Natural killer cell (primary cell): Measurements from ENCODE around the gene ZNF446. TPM values are rescaled to one million over a fixed set of nuclear protein-coding genes. Genes with fewer than 3 reads are reported as not detected.

ENCODE experiments used
- ATAC-seq, 3 donors: fragments of 150-1000 bp in 2 of 3; fragments of 200-7000 bp in 1 of 3; cut with Tn5 transposase; 1 replicate in 1 of 3; 2 replicates in 2 of 3; pipeline ENCODE4 v1.10.0; 2021; ENCODE audit warnings: mild to moderate bottlenecking in 2 of 3, moderate library complexity in 2 of 3
- DNase-seq, 2 donors: peaks; one replicate each; pipeline versions ENCODE4 v3.0.0 to v3.0.0-alpha.2; 2013 to 2021; ENCODE audit warnings: mixed read lengths in 1 of 2
- H3K27ac ChIP-seq: one replicate; pipeline ENCODE4 v1.5.1; 2013; ENCODE audit warnings: mild to moderate bottlenecking, low read length
- H3K27me3 ChIP-seq: one replicate; pipeline ENCODE4 v1.6.1; 2013; ENCODE audit warnings: low read length; ENCODE audit not compliant: control insufficient read depth, insufficient read depth
- H3K36me3 ChIP-seq: one replicate; pipeline ENCODE4 v1.6.1; 2013; ENCODE audit warnings: low read length; ENCODE audit not compliant: control insufficient read depth, insufficient read depth
- H3K4me1 ChIP-seq: one replicate; pipeline ENCODE4 v1.6.1; 2013; ENCODE audit warnings: low read length; ENCODE audit not compliant: control insufficient read depth, insufficient read depth
- H3K4me3 ChIP-seq: one replicate; pipeline ENCODE4 v1.5.1; 2013; ENCODE audit warnings: low read length
- H3K9me3 ChIP-seq: one replicate; pipeline ENCODE4 v1.6.1; 2013; ENCODE audit warnings: low read length; ENCODE audit not compliant: control insufficient read depth, insufficient read depth
- H3K27ac Mint-ChIP-seq, 2 donors: one replicate each; pipeline ENCODE4 v1.8.0; 2022; ENCODE audit warnings: mild to moderate bottlenecking in 2 of 2, mixed read lengths in 2 of 2, moderate library complexity in 1 of 2
- H3K27me3 Mint-ChIP-seq, 2 donors: one replicate each; pipeline ENCODE4 v1.8.0; 2022; ENCODE audit warnings: low read depth in 2 of 2, mixed read lengths in 2 of 2
- H3K36me3 Mint-ChIP-seq: one replicate; pipeline ENCODE4 v1.8.0; 2022; ENCODE audit warnings: mixed read lengths
- H3K4me1 Mint-ChIP-seq, 2 donors: one replicate each; pipeline ENCODE4 v1.8.0; 2022; ENCODE audit warnings: mixed read lengths in 2 of 2
- H3K4me3 Mint-ChIP-seq: one replicate; pipeline ENCODE4 v1.8.0; 2022; ENCODE audit warnings: mild to moderate bottlenecking, moderate library complexity, mixed read lengths
- H3K9me3 Mint-ChIP-seq, 2 donors: one replicate each; pipeline ENCODE4 v1.8.0; 2022; ENCODE audit warnings: mixed read lengths in 2 of 2
- CTCF ChIP-seq: fragments of 200-600 bp; IDR thresholded peaks from one replicate; pipeline ENCODE4 v1.8.0; 2022; ENCODE audit warnings: antibody characterized with exemption
- WGBS: methylation state at CpG from one replicate; pipeline ENCODE4 v1.1.7; 2013; ENCODE audit warnings: missing lambda C conversion rate; ENCODE audit not compliant: insufficient coverage; 5-methylcytosine and 5-hydroxymethylcytosine counted together
- intact Hi-C: fragments of 100-400 bp; cut with micrococcal nuclease; formaldehyde crosslinking; loops from one replicate; pipeline ENCODE4 v1.14.2; 2022
- total RNA-seq, 4 donors: library from RNA; stranded (reverse); fragments of 120-200 nt in 1 of 4; gene quantifications; one replicate each; pipeline versions ENCODE4 v1.2.3 to v1.2.4, GENCODE V29; 2013 to 2022

The ZNF446 gene
- total RNA-seq, 3 donors from 2014 or later (not counting 1 experiment from before 2014, with no cell fraction given): 11.9 to 14.5 (median 13.5) TPM

- peaks cover 16 to 21% of the 10 kb centered on the region in 2 donors for H3K4me1 Mint-ChIP-seq
- H3K36me3 Mint-ChIP-seq: no peaks in the 10 kb centered on the region
- H3K27ac Mint-ChIP-seq: peak overlapping the region; percentile 84 to 92
- Histone ChIP-seq H3K4me1 (peaks cover 18% of the 10 kb centered on the region), H3K36me3 (peaks cover 8% of the 10 kb centered on the region), H3K4me3 (peak overlapping the region; percentile 58), H3K9me3 (no peaks in the 10 kb centered on the region), H3K27me3 (no peaks in the 10 kb centered on the region), H3K27ac (no peak overlapping the region)
- TF ChIP-seq CTCF: no peak
- DNase-seq (no peak), ATAC-seq (peak in 2 of 3 donors; percentile 2 to 3)
- H3K9me3 Mint-ChIP-seq: no peaks in the 10 kb centered on the region
- intact Hi-C loops: loop anchor here (1.0 to 2.0 kb wide), 3 partner anchors 15 to 85 kb away; partner anchors contain the start of genes ZNF132, ZNF324B and ZNF837
- no peaks in the 10 kb centered on the region for H3K27me3 Mint-ChIP-seq
- H3K4me3 Mint-ChIP-seq: peak overlapping the region; percentile 89
- WGBS: 41% methylated on average over 20 of the region's 20 CpGs
These were observed 9.9 kb upstream of the ZNF446 start for GRCh38 chr19:58466089-58466759.

GRCh38 chr19:58466760-58467589 is 9.2 kb upstream of the ZNF446 start, which contains the start of gene ZNF324:
Gene ZNF324, plus strand, starts transcription at chr19:58467080. Its CDS starts 2,106 bp downstream, at chr19:58469186.
- TF ChIP-seq CTCF: no peak
- Mint-ChIP-seq H3K4me1 (peaks cover 16 to 21% of the 10 kb centered on the region in 2 donors), H3K4me3 (peak within 1 kb of the TSS; percentile 89), H3K27me3 (no peaks in the 10 kb centered on the region), H3K27ac (peak within 1 kb of the TSS; percentile 84 to 92), H3K9me3 (no peaks in the 10 kb centered on the region), H3K36me3 (no peaks in the 10 kb centered on the region)
- Histone ChIP-seq H3K27ac (peak within 1 kb of the TSS; percentile 73), H3K4me3 (peak within 1 kb of the TSS; percentile 58), H3K27me3 (no peaks in the 10 kb centered on the region), H3K4me1 (peaks cover 18% of the 10 kb centered on the region), H3K9me3 (no peaks in the 10 kb centered on the region), H3K36me3 (peaks cover 11% of the 10 kb centered on the region)
- WGBS: under 1% methylated on average over 92 of the region's 92 CpGs
- DNase-seq: peak; percentile 97 to 99
- peak; percentile 92 to 97 (median 95) for ATAC-seq
- intact Hi-C loops: loop anchor here (1.0 to 2.0 kb wide), 5 partner anchors 9 to 285 kb away; partner anchors contain the start of genes ZNF132, ZNF324B, ZNF446 and ZNF837

GRCh38 chr19:58468216-58468839 is 7.8 kb upstream of the ZNF446 start:
- peaks cover 22% of the 10 kb centered on the region for H3K36me3 ChIP-seq
- Mint-ChIP-seq H3K9me3 (no peaks in the 10 kb centered on the region), H3K27me3 (no peaks in the 10 kb centered on the region), H3K36me3 (no peaks in the 10 kb centered on the region), H3K27ac (peak overlapping the region; percentile 84 to 92), H3K4me1 (peaks cover 16 to 21% of the 10 kb centered on the region in 2 donors), H3K4me3 (peak overlapping the region; percentile 89)
- H3K27me3 ChIP-seq: no peaks in the 10 kb centered on the region
- intact Hi-C loops: no loop called here
- no peak for DNase-seq
- H3K9me3 ChIP-seq: no peaks in the 10 kb centered on the region
- ATAC-seq: no peak
- H3K27ac ChIP-seq: no peak overlapping the region
- no peak overlapping the region for H3K4me3 ChIP-seq
- H3K4me1 ChIP-seq: peaks cover 18% of the 10 kb centered on the region
- TF ChIP-seq CTCF: no peak
- 80% methylated on average over 5 of the region's 5 CpGs for WGBS
